PC-3 (cell line): ENCODE results near the gene KCNQ1. TPM values are rescaled to one million over a fixed set of nuclear protein-coding genes. Genes with fewer than 3 reads are reported as not detected.

ENCODE experiments used
- ATAC-seq: fragments of 200-7000 bp; cut with Tn5 transposase; 2 replicates; pipeline ENCODE4 v1.9.1; 2020; ENCODE audit warnings: mild to moderate bottlenecking, moderate library complexity
- BruUV-seq: library from RNA; stranded (reverse); fragments of 400-500 nt; replicated peaks from 2 replicates; lab custom pipeline; 2021; lab: Mats Ljungman, UMichigan
- CTCF ChIA-PET: fragments of 300-600 bp; sonication (Branson Sonifier 250); formaldehyde crosslinking; loops from one replicate; lab custom pipeline; 2022; ENCODE audit warnings: antibody characterized with exemption; lab: Charles Lee
- POLR2A ChIA-PET: fragments of 300-600 bp; sonication (Branson Sonifier 250); formaldehyde crosslinking; loops from one replicate; lab custom pipeline; 2022; ENCODE audit warnings: antibody characterized with exemption; ENCODE audit not compliant: unreplicated experiment; lab: Charles Lee
- DNase-seq: peaks from one replicate; pipeline ENCODE4 v3.0.0-alpha.2; 2015
- H2AFZ ChIP-seq: fragments of 300-600 bp; sonication (generic); 2 replicates; pipeline ENCODE4 v1.6.0; 2016; ENCODE audit warnings: antibody characterized with exemption, low read length
- H3F3A ChIP-seq: fragments of 300-600 bp; sonication (generic); one replicate; pipeline ENCODE4 v1.6.0; 2017; ENCODE audit warnings: antibody characterized with exemption, low read length, control low read depth, mild to moderate bottlenecking; ENCODE audit not compliant: unreplicated experiment
- H3K27ac ChIP-seq: fragments of 300-600 bp; sonication (generic); 2 replicates; pipeline ENCODE4 v1.5.1; 2016; ENCODE audit warnings: mild to moderate bottlenecking, low read length
- H3K27me3 ChIP-seq: fragments of 300-600 bp; sonication (generic); 2 replicates; pipeline ENCODE4 v1.6.1; 2016; ENCODE audit warnings: low read length, mixed read lengths
- H3K36me3 ChIP-seq: fragments of 300-600 bp; sonication (generic); 2 replicates; pipeline ENCODE4 v1.6.1; 2016; ENCODE audit warnings: low read depth, mixed run types, low read length, mixed read lengths
- H3K4me1 ChIP-seq: fragments of 300-600 bp; sonication (generic); 2 replicates; pipeline ENCODE4 v1.5.1; 2016; ENCODE audit warnings: low read length; ENCODE audit not compliant: insufficient read depth
- H3K4me2 ChIP-seq: fragments of 300-600 bp; sonication (generic); 2 replicates; pipeline ENCODE4 v1.6.0; 2016; ENCODE audit warnings: low read length
- H3K4me3 ChIP-seq: fragments of 300-600 bp; sonication (generic); 2 replicates; pipeline ENCODE4 v1.5.1; 2016; ENCODE audit warnings: mild to moderate bottlenecking, low read length, mixed read lengths
- H3K79me2 ChIP-seq: fragments of 300-600 bp; sonication (generic); 2 replicates; pipeline ENCODE4 v1.6.1; 2017; ENCODE audit warnings: low read length, mixed read lengths
- H3K9ac ChIP-seq: fragments of 300-600 bp; sonication (generic); 2 replicates; pipeline ENCODE4 v1.6.0; 2016; ENCODE audit warnings: mild to moderate bottlenecking, low read length
- H3K9me2 ChIP-seq: fragments of 300-600 bp; sonication (generic); replicated peaks from 2 replicates; pipeline ENCODE4 v1.6.1; 2016; ENCODE audit warnings: mixed run types, low read length, mixed read lengths
- H3K9me3 ChIP-seq: fragments of 300-600 bp; sonication (generic); 2 replicates; pipeline ENCODE4 v1.6.1; 2016; ENCODE audit warnings: low read length, mixed read lengths
- H4K20me1 ChIP-seq: fragments of 300-600 bp; sonication (generic); 2 replicates; pipeline ENCODE4 v1.6.1; 2016; ENCODE audit warnings: low read length, mixed read lengths
- CTCF ChIP-seq: fragments of 300-600 bp; sonication (generic); conservative IDR thresholded peaks from 2 replicates; pipeline ENCODE4 v1.5.1; 2017; ENCODE audit warnings: antibody characterized with exemption, low read depth, mild to moderate bottlenecking, low read length
- EZH2 ChIP-seq: fragments of 300-600 bp; sonication (generic); IDR thresholded peaks from one replicate; pipeline ENCODE4 v1.6.1; 2017; ENCODE audit warnings: antibody characterized with exemption, mild to moderate bottlenecking, low read length; ENCODE audit not compliant: unreplicated experiment
- EZH2phosphoT487 ChIP-seq: fragments of 300-600 bp; sonication (generic); IDR thresholded peaks from 2 replicates; pipeline ENCODE4 v1.6.1; 2018; ENCODE audit warnings: mild to moderate bottlenecking, antibody characterized with exemption, low read length, borderline replicate concordance
- intact Hi-C: fragments of 100-400 bp; cut with micrococcal nuclease; formaldehyde crosslinking; loops from 2 replicates; pipeline ENCODE4 v1.9.0; 2023
- total RNA-seq: library from RNA; depleted of rRNA; stranded (reverse); fragments of >200 nt; gene quantifications from 2 replicates; pipeline ENCODE4 v1.2.3, GENCODE V29; 2014

The KCNQ1 gene
- total RNA-seq, 1 experiment from 2014 or later = 0.40 TPM

DNA sequence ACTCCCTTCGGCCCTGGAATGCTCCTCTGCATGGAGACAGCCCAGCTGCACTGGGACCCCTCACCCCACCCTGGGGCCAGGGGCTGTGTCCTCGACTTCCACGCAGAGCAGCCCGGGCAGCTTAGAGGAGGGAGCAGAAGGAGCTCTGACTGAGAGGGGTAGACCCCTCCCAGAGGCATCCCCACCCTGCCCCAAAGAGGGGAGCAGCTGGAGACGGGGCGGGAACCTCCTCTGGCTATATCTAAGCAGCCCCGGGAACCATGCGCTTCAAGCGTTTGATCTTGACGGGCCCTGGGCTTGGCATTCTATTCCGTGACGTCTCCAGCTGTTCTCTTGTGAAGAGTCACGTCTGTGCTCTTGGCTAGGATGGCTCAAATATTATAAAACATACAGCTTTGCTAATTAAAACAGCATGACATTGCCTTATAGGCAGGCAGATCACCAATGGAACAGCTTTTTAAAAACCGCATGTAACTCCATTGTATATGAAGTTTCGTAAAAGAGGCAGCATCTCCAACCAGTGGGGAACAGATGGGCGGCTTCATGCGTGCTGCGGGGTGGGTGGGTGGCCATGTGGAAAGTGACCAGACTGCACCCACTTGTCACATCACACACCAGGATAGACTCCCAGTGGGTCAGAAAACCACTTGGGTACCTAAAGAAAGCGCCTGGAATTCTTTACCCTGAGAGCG, 7.7 kb downstream of the KCNQ1 start:
- no peak overlapping the region for H3K9ac ChIP-seq
- no peaks in the 10 kb centered on the region for H3K4me1 ChIP-seq
- no peak for TF ChIP-seq CTCF
- no peak for TF ChIP-seq EZH2
- no peak for TF ChIP-seq EZH2phosphoT487
- H4K20me1 ChIP-seq = no peaks in the 10 kb centered on the region
- H3K9me3 ChIP-seq = no peaks in the 10 kb centered on the region
- H3K27ac ChIP-seq = no peak overlapping the region
- H3K9me2 ChIP-seq = no peaks in the 10 kb centered on the region
- H3K4me3 ChIP-seq = no peak overlapping the region
- no peaks in the 10 kb centered on the region for H3F3A ChIP-seq
- ATAC-seq (no peak), DNase-seq (no peak)
- ChIA-PET CTCF (no interaction called here), POLR2A (no interaction called here)
- intact Hi-C loops = no loop called here
- H3K27me3 ChIP-seq = no peaks in the 10 kb centered on the region
- no peaks in the 10 kb centered on the region for H3K36me3 ChIP-seq
- H3K79me2 ChIP-seq = no peaks in the 10 kb centered on the region
- BruUV-seq = no TSS peak
- H2AFZ ChIP-seq = no peak overlapping the region
- H3K4me2 ChIP-seq = no peak overlapping the region

DNA sequence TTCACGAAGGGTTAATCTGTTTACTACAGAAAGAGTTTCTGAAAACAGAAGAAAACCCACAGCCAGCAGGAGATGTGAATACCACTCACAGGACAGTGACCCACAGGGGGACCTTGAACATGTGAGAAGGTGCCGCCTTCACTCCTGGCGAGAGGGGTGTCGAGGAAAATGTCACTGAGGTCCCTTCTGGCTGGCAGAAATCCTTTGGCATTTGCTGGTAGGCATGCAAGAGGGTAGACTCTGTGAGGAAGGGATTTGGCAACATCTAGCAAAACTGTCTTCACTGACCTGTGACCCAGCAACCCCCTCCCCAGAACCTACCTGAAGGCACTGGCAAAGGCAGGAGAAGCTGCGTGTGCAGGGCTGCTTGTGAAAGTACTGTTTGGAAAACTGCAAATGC, 8.6 kb downstream of the KCNQ1 start:
- Histone ChIP-seq H3K9ac (no peak overlapping the region), H3F3A (no peaks in the 10 kb centered on the region), H3K79me2 (no peaks in the 10 kb centered on the region), H3K4me2 (no peak overlapping the region), H3K9me2 (no peaks in the 10 kb centered on the region), H3K27ac (no peak overlapping the region), H3K36me3 (no peaks in the 10 kb centered on the region), H3K9me3 (no peaks in the 10 kb centered on the region), H3K4me1 (no peaks in the 10 kb centered on the region), H3K4me3 (no peak overlapping the region), H2AFZ (no peak overlapping the region), H4K20me1 (no peaks in the 10 kb centered on the region), H3K27me3 (no peaks in the 10 kb centered on the region)
- TF ChIP-seq CTCF (no peak), EZH2phosphoT487 (no peak), EZH2 (no peak)
- ChIA-PET POLR2A (no interaction called here), CTCF (no interaction called here)
- no TSS peak for BruUV-seq
- ATAC-seq = no peak
- intact Hi-C loops = no loop called here
- no peak for DNase-seq

DNA sequence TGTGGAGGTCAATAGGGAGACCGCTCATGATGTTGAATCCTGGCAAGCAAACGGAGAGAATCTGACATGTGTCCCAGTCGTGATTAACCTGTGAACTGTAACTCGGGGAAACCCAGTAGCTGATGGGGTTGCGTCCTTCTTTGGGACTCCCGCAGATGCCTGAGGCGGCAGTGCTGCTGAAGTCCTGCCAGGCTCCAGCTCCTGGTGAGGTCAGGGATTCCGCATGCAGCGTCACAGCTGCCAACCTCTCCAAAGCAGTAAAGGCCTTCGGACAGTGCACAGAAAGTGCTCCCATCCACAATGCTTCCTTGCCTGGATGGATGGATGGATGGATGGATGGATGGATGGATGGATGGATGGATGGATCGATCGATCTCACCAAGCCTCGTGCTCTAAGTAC, 13.5 kb downstream of the KCNQ1 start:
- TF ChIP-seq EZH2 (no peak), CTCF (no peak), EZH2phosphoT487 (no peak)
- no peaks in the 10 kb centered on the region for H3K9me2 ChIP-seq
- no peak overlapping the region for H3K9ac ChIP-seq
- CTCF ChIA-PET = no interaction called here
- H3K4me3 ChIP-seq = no peak overlapping the region
- H3K79me2 ChIP-seq = no peaks in the 10 kb centered on the region
- H3K4me2 ChIP-seq = no peak overlapping the region
- no peaks in the 10 kb centered on the region for H3K27me3 ChIP-seq
- H3K36me3 ChIP-seq = no peaks in the 10 kb centered on the region
- H3F3A ChIP-seq = no peaks in the 10 kb centered on the region
- ATAC-seq (no peak), DNase-seq (no peak)
- BruUV-seq = no TSS peak
- no peak overlapping the region for H3K27ac ChIP-seq
- POLR2A ChIA-PET = no interaction called here
- no peak overlapping the region for H2AFZ ChIP-seq
- intact Hi-C loops = no loop called here
- H4K20me1 ChIP-seq = no peaks in the 10 kb centered on the region
- H3K4me1 ChIP-seq = peaks cover 4% of the 10 kb centered on the region; the same call in 1 of the 2 replicates
- no peaks in the 10 kb centered on the region for H3K9me3 ChIP-seq
